Stimulated activated CD4-positive, alpha-beta T cell treated with anti-CD3 and anti-CD28 coated beads, TNF-alpha, amount 100 ng/mL, for 4 hours (primary cell): Measurements from ENCODE around the gene CYSRT1.
"Not testable (repeated sequence)": the region's sequence is repeated elsewhere in the genome, so short reads cannot be mapped to it uniquely, and the experiment has no call there.

Source experiments
- DNase-seq, 3 experiments: peaks; one replicate each; pipeline ENCODE4 v3.0.0-alpha.2; 2020; ENCODE audit warnings: low read depth in 3 of 3

CYSRT1 gene

GRCh38 chr9:137251490-137252268, 26.7 kb downstream of the CYSRT1 start:
- DNase-seq: no peak

DNA sequence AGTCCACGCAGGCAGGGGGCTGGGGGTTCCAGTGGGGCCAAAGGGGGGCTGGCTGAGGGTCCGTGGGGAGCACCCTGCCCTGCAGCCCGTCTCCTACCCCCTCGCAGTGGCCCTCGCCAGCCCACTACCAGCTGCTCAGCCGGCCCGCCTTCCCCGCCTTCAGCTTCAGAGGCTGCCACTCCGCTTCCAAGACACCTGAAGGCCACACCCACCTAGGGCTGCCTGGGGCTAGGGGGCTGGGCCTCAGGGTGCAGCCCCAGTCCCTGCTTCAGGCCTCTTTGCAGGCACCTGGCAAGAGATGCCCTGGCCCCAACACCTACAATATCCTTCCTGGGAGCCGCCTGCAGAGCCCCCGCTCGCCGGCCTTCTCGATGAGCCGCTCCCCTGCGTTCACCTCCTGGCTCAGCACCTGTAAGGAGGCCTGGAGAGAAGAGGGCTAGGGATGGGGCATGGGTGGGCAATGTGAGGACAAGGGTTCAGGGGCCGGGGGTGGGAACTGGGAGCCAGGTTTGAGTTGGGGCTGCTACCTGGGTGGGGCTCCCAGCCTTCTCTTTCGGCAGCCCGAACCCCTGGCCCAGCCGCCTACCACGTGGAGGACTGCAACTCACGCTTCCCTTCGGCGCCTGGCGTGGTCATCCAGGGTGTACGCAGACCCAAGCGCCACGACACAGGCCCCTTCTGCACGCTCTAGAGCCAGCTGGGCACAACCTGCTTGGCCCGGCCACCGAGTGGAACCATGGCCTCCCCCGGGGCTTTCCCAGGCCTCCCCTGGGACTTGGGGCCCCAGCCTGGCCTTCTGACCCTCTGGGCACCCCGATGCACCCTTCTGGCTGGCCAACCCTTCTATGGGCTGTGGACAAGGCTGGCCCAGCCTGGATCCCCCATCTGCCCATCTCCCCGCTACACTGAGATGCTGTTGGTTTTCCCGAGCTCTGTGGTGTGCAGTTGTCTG, 27.9 kb downstream of the CYSRT1 start:
- no peak for DNase-seq

DNA sequence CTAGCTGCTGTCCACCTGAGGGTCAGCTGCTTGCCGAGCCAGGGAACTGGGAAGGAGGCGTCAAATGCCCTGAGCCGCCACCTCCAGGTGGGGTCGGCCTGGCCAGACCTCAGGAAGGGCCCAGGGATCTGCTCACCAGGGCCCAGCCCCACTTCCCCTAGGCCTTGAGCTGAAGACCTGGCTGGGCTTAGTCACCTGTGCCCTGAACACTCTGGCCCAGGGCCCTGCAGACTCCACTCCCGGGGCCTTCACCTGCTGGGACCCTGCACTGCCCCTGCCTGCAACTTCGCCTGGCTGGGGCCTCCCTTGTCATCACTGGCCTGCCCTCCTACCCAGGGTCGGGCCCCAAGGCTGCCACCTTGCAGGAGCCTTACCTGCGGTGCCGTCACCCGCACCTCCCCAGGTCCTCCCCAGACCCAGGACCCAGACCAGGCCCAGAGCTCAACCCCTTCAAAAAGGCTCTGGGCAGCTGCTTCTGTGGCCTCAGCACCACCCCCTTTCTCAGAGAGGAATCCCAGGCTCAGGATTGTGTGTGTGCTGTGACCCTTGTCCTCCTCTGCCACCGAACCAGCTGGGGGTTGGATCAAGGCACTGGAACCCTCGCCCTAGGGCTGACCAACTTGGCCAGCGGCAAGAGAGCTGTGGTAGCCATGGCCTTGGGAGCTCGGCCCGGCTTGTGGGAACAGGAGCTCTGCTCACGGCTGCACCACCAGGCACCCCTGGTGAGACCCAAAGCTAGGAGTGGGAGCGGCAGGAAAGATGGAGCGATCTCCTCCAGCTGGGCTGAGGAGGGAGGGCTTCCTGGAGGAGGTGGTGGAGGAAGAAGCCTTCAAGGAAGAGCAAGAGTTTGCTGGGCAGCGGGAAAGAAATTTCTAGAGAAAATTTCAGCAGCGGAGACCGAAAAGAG, 29.0 kb downstream of the CYSRT1 start:
- DNase-seq: no peak

- peak; percentile 92 to 98 (median 94) for DNase-seq
These were observed 29.9 kb downstream of the CYSRT1 start, which contains the start of gene NELFB for GRCh38 chr9:137254624-137255447. Gene NELFB, plus strand, starts transcription at chr9:137255327.

DNA sequence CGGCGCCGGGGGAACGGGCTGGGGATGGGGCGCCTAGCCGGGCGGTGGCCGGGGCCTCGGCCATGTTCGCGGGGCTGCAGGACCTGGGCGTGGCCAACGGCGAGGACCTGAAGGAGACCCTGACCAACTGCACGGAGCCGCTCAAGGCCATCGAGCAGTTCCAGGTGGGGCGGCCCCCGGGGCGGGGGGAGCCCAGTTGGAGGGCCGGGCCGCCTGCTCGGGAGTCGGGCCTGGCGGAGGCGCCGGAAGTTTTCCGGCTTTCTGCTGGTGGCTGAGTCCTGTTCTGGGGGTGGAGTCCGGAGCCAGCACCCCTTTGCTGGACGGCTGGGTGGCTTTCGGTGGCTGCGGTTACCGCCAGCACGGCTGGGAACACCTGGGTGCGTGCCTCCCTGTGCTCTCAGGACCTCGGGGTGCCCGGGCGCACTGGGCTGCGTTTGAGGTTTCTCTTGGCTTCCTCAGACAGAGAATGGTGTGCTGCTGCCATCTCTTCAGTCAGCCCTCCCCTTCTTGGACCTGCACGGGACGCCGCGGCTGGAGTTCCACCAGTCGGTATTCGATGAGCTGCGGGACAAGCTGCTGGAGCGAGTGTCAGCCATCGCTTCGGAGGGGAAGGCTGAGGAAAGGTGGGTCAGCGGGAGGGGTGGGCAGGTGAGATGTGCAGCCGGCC, 30.6 kb downstream of the CYSRT1 start:
- no peak for DNase-seq

GRCh38 chr9:137256362-137256761, 31.4 kb downstream of the CYSRT1 start:
- no peak for DNase-seq

DNA sequence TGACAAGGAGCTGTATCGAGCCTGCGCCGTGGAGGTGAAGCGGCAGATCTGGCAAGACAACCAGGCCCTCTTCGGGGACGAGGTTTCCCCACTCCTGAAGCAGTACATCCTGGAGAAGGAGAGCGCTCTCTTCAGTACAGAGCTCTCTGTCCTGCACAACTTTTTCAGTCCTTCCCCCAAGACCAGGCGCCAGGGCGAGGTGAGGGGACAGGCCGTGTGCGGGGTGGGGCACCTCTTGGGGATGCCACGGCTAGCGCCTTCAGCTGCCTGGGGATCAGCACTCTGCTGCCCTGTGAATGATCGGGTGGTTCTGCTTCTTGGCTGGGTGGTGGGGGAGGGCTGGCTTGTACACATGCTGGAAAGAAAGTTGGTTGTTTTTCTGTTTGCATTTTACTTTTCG, 31.9 kb downstream of the CYSRT1 start:
- no peak for DNase-seq

DNA sequence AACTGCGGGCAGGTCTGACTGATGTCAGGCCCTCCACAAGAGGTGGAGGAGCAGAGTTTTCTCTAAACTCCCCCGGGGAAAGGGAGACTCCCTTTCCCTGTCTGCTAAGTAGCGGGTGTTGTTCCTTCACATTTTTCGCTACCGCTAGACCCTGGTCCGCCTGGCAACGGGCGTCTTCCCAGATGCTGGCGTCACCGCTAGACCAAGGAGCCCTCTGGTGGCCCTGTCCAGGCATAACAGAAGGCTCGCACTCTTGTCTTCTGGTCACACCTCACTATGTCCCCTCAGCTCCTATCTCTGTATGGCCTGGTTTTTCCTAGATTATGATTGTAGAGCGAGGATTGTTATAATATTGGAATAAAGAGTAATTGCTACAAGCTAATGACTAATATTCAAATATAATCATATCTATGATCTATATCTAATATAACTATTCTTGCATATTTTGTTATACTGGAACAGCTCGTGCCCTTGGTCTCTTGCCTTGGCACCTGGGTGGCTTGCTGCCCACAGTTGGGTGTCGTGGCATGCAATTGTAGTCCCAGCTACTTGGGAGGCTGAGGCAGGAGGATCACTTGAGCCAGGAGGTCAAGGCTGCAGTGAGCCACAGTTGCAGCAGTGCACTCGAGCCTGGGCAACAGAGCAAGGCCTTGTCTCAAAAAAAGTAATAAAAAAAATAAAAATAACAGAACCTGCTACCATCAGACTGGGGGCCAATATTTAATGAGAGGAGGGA, 37.4 kb downstream of the CYSRT1 start:
- DNase-seq: not testable (repeated sequence)

- no peak for DNase-seq
These were observed 37.9 kb downstream of the CYSRT1 start for GRCh38 chr9:137262909-137263285.

DNA sequence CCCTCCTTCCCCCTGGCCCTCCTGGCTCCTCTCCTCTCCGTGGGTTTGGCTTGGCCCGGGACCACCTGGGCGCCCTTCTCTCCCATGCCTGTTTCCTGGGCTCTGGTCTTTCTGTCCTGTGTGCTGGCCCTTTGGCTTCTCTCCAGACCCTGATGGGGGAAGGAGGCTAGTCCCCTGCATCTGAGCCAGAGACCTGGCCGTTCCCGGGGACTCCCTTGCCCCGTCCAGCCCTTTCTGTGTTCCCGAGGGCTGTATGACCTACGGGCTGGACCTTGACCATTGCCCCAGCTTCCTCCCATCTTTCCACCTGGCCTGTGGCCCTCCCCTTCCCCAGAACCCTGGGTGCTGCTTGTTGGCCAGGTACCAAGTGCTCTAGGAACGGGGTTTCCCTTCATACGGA, 38.5 kb downstream of the CYSRT1 start:
- no peak for DNase-seq

DNA sequence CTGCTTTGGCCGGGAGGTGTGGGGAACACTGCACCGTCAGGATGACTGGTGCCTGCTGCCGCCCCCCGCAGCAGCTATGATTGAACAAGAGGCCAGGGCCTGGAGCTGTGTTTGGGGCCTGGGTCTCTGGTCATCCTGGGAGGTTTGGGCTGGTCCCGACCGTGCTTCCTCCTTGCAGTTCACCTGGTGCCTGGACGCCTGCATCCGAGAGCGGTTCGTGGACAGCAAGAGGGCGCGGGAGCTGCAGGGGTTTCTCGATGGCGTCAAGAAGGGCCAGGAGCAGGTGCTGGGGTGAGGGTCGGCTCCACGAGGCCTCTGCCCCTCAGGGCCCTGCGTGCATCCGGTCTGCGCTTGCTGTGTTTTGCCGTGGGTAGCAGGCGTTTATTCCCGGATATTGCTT, 39.1 kb downstream of the CYSRT1 start:
- DNase-seq: no peak

DNA sequence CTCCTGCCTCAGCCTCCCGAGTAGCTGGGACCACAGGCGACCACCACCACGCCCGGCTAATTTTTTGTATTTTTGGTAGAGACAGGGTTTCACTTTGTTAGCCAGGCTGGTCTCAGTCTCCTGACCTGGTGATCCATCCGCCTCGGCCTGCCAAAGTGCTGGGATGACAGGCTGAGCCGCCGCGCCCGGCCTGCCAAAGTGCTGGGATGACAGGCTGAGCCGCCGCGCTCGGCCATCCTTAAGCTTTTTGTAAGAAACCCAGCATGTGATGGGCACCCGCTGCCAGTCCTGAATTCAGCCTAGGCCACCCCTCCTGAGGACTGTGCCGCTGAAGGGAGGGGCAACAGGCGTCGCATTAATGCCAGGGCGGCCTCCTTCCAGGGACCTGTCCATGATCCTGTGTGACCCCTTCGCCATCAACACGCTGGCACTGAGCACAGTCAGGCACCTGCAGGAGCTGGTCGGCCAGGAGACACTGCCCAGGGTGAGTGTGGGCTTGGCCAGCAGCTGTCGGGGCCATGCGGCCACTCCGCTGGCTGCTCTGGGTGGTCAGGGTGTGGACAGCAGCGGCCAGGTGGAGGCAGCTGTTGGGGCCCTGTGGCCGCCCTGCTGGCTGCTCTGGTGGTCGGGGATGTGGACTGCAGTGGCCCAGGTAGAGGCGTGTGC, 40.7 kb downstream of the CYSRT1 start:
- no peak for DNase-seq

GRCh38 chr9:137266162-137266527, 41.2 kb downstream of the CYSRT1 start:
- no peak for DNase-seq

- no peak for DNase-seq
These were observed 41.8 kb downstream of the CYSRT1 start for GRCh38 chr9:137266585-137267453.

- DNase-seq: no peak
These were observed 43.0 kb downstream of the CYSRT1 start for GRCh38 chr9:137267933-137268355.

GRCh38 chr9:137268538-137269201, 43.7 kb downstream of the CYSRT1 start:
- no peak for DNase-seq

GRCh38 chr9:137269231-137269772, 44.3 kb downstream of the CYSRT1 start:
- no peak for DNase-seq
